ENCODE measurements around the gene OR5D18. TPM values are rescaled to one million over a fixed set of nuclear protein-coding genes. Genes with fewer than 3 reads are reported as not detected.

Gene OR5D18
- total RNA-seq, 1 experiment from 2014 or later: not detected

GRCh38 chr11:55791606-55792005 is 27.8 kb upstream of the OR5D18 start:
- Histone ChIP-seq H3K27me3 (ENCODE audit: control insufficient read depth, insufficient read depth, low read length) (no peaks in the 10 kb centered on the region), H3K27ac (ENCODE audit: low read length) (no peak overlapping the region), H3K36me3 (ENCODE audit: control insufficient read depth, insufficient read depth, low read length) (no peaks in the 10 kb centered on the region), H3K4me3 (ENCODE audit: low read depth in 2 of 2, low read length in 2 of 2) (no peak overlapping the region), H3K9me3 (ENCODE audit: control insufficient read depth, insufficient read depth, low read depth, low read length) (no peaks in the 10 kb centered on the region), H3K4me1 (ENCODE audit: control insufficient read depth, insufficient read depth, low read length) (no peaks in the 10 kb centered on the region)
- no TSS peak for BruUV-seq (replicated peaks)
- intact Hi-C loops (cut with micrococcal nuclease; ENCODE audit: unreplicated experiment) (no loop called here), in situ Hi-C loops (cut with HindIII; ENCODE audit: low pct_unique_long_range_greater_than_20kb, low sequenced_read_pairs) (no loop called here)
- ATAC-seq (no peak), DNase-seq (ENCODE audit: low read depth, low spot score) (no peak)
- ChIA-PET CTCF (no interaction called here), POLR2A (no interaction called here)
- TF ChIP-seq SIN3A (IDR thresholded peaks at IDR 0.05; ENCODE audit: borderline replicate concordance, insufficient read depth, low read depth, low read length): no peak
- TF ChIP-seq CTCF (IDR thresholded peaks at IDR 0.05): no peak
- TF ChIP-seq POLR2AphosphoS5 (IDR thresholded peaks at IDR 0.05; ENCODE audit: low read depth, low read length): no peak
- no peak for TF ChIP-seq REST (IDR thresholded peaks at IDR 0.05; ENCODE audit: insufficient read depth in 1 of 2, low read depth in 2 of 2, low read length in 1 of 2)
- no peak for TF ChIP-seq TCF7L2 (IDR thresholded peaks at IDR 0.05; ENCODE audit: low read depth, low read length)

GRCh38 chr11:55793321-55793720 is 26.1 kb upstream of the OR5D18 start:
- intact Hi-C loops (cut with micrococcal nuclease; ENCODE audit: unreplicated experiment): no loop called here
- H3K27ac ChIP-seq (ENCODE audit: low read length): no peak overlapping the region
- ATAC-seq (no peak), DNase-seq (ENCODE audit: low read depth, low spot score) (no peak)
- ChIA-PET POLR2A (no interaction called here), CTCF (no interaction called here)
- no peak overlapping the region for H3K4me3 ChIP-seq (ENCODE audit: low read depth in 2 of 2, low read length in 2 of 2)
- no TSS peak for BruUV-seq (replicated peaks)
- no peaks in the 10 kb centered on the region for H3K4me1 ChIP-seq (ENCODE audit: control insufficient read depth, insufficient read depth, low read length)
- no peaks in the 10 kb centered on the region for H3K36me3 ChIP-seq (ENCODE audit: control insufficient read depth, insufficient read depth, low read length)
- H3K27me3 ChIP-seq (ENCODE audit: control insufficient read depth, insufficient read depth, low read length): no peaks in the 10 kb centered on the region
- H3K9me3 ChIP-seq (ENCODE audit: control insufficient read depth, insufficient read depth, low read depth, low read length): no peaks in the 10 kb centered on the region
- TF ChIP-seq TCF7L2 (IDR thresholded peaks at IDR 0.05; ENCODE audit: low read depth, low read length) (no peak), POLR2AphosphoS5 (IDR thresholded peaks at IDR 0.05; ENCODE audit: low read depth, low read length) (no peak), CTCF (IDR thresholded peaks at IDR 0.05) (no peak), REST (IDR thresholded peaks at IDR 0.05; ENCODE audit: insufficient read depth in 1 of 2, low read depth in 2 of 2, low read length in 1 of 2) (no peak), SIN3A (IDR thresholded peaks at IDR 0.05; ENCODE audit: borderline replicate concordance, insufficient read depth, low read depth, low read length) (no peak)
- in situ Hi-C loops (cut with HindIII; ENCODE audit: low pct_unique_long_range_greater_than_20kb, low sequenced_read_pairs): no loop called here
